Parathyroid adenoma (tissue), 2 donors: ENCODE data around the gene PLCL1.

ENCODE experiments used
- H2AFZ ChIP-seq: fragments of 300-600 bp; sonication (generic); one replicate; pipeline ENCODE4 v1.7.0; 2017; ENCODE audit warnings: antibody characterized with exemption, mild to moderate bottlenecking
- H3K27ac ChIP-seq: fragments of 300-600 bp; sonication (generic); one replicate; pipeline ENCODE4 v1.7.0; 2017
- H3K27me3 ChIP-seq: fragments of 300-600 bp; sonication (generic); one replicate; pipeline ENCODE4 v1.7.0; 2017; ENCODE audit warnings: low read length; ENCODE audit not compliant: control insufficient read depth, insufficient read depth
- H3K36me3 ChIP-seq: fragments of 300-600 bp; sonication (generic); one replicate; pipeline ENCODE4 v1.7.0; 2017; ENCODE audit warnings: low read length; ENCODE audit not compliant: control insufficient read depth, insufficient read depth
- H3K4me1 ChIP-seq: fragments of 300-600 bp; sonication (generic); one replicate; pipeline ENCODE4 v1.7.0; 2017; ENCODE audit warnings: control low read depth
- H3K4me2 ChIP-seq: fragments of 300-600 bp; sonication (generic); one replicate; pipeline ENCODE4 v1.7.0; 2017; ENCODE audit warnings: low read length
- H3K4me3 ChIP-seq: fragments of 300-600 bp; sonication (generic); one replicate; pipeline ENCODE4 v1.7.0; 2017; ENCODE audit warnings: low read depth, low read length
- H3K79me2 ChIP-seq: fragments of 300-600 bp; sonication (generic); one replicate; pipeline ENCODE4 v1.7.0; 2017; ENCODE audit warnings: control low read depth
- H3K9ac ChIP-seq: fragments of 300-600 bp; sonication (generic); one replicate; pipeline ENCODE4 v1.7.0; 2017; ENCODE audit warnings: mild to moderate bottlenecking
- H3K9me3 ChIP-seq: fragments of 300-600 bp; sonication (generic); one replicate; pipeline ENCODE4 v1.7.0; 2017; ENCODE audit warnings: low read length; ENCODE audit not compliant: control insufficient read depth
- TF ChIP-seq, protein P1 (sequence below): fragments of 300-600 bp; sonication (generic); IDR thresholded peaks from one replicate; pipeline ENCODE4 v1.7.0; 2017; ENCODE audit warnings: antibody characterized with exemption, mild to moderate bottlenecking
- donor health status: primary hyperparathyroidism.

PLCL1 gene

DNA sequence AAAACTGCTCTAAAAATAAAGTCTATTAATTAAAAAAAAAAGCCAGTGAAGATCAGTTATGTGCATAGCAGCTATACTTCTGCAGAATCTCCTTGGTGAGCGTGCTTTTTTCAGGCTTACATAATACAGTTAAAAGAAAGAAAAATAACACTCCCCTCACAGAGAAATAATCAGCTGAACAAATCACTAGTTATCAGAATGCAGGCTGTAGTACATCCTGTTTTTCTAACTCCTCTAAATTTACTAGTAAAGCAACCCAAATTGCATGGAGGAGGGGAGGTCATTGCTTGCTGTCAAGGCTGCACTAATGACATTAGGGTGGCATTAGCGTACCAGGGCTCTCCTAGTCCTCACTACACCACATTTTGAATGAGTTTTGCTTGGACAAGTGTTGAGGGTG, 192.2 kb downstream of the PLCL1 start:
- H3K4me2 ChIP-seq: no peak overlapping the region
- H3K27me3 ChIP-seq: no peaks in the 10 kb centered on the region
- no peak overlapping the region for H3K4me3 ChIP-seq
- peaks cover 30% of the 10 kb centered on the region for H3K4me1 ChIP-seq
- no peaks in the 10 kb centered on the region for H3K36me3 ChIP-seq
- H2AFZ ChIP-seq: no peak overlapping the region
- H3K9me3 ChIP-seq: no peaks in the 10 kb centered on the region
- H3K27ac ChIP-seq: no peak overlapping the region
- H3K79me2 ChIP-seq: peaks cover 24% of the 10 kb centered on the region
- TF ChIP-seq, protein P1, sequence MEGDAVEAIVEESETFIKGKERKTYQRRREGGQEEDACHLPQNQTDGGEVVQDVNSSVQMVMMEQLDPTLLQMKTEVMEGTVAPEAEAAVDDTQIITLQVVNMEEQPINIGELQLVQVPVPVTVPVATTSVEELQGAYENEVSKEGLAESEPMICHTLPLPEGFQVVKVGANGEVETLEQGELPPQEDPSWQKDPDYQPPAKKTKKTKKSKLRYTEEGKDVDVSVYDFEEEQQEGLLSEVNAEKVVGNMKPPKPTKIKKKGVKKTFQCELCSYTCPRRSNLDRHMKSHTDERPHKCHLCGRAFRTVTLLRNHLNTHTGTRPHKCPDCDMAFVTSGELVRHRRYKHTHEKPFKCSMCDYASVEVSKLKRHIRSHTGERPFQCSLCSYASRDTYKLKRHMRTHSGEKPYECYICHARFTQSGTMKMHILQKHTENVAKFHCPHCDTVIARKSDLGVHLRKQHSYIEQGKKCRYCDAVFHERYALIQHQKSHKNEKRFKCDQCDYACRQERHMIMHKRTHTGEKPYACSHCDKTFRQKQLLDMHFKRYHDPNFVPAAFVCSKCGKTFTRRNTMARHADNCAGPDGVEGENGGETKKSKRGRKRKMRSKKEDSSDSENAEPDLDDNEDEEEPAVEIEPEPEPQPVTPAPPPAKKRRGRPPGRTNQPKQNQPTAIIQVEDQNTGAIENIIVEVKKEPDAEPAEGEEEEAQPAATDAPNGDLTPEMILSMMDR: no peak
- H3K9ac ChIP-seq: no peak overlapping the region

DNA sequence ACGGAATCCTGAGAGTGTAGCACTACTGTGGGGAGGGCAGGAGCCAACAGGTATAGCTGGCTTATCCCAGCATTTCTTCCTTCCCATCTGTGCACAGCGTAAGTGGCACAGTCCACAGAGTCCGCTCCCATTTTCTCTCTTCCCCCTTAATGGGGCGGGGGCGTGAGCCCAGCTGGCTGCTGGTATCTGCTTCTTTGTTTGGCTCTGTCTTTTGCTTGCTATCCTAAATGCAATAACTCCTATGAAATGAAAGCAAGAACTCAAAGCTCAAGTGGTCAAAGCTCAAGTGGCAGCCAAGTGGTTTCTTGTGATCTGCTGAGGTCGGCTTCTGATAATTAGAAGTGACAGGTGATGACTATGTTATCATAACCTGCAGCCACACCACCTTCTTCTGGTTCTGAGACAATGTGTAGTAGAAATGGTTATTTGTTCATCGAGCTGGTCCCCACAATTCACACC, 192.7 kb downstream of the PLCL1 start:
- Histone ChIP-seq H3K9me3 (no peaks in the 10 kb centered on the region), H3K4me1 (peaks cover 28% of the 10 kb centered on the region), H2AFZ (no peak overlapping the region)

DNA sequence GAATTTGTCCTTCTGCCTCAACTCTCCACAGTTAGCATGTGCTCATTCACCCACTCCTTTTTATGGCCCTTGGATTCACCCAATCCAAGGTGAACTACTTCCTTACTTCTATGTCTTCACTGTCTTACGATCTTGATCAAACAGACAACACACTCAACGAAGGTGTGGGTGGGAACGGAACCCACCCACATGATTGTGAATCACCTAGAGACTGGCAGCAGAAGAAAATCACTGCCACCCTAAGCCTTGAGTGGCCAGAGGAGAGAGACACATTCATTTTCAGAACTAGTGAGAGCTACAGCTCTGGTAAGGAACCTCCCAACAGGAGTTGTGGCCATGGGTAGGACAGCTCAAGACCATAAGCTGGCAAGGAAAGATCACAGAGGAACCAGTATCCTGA, 194.3 kb downstream of the PLCL1 start:
- no peak overlapping the region for H3K4me2 ChIP-seq
- H3K9ac ChIP-seq: no peak overlapping the region
- no peak overlapping the region for H2AFZ ChIP-seq
- TF ChIP-seq, protein P1: no peak
- peaks cover 28% of the 10 kb centered on the region for H3K4me1 ChIP-seq
- H3K4me3 ChIP-seq: no peak overlapping the region
- H3K9me3 ChIP-seq: no peaks in the 10 kb centered on the region
- no peaks in the 10 kb centered on the region for H3K36me3 ChIP-seq
- peaks cover 12% of the 10 kb centered on the region for H3K79me2 ChIP-seq
- H3K27me3 ChIP-seq: no peaks in the 10 kb centered on the region
- no peak overlapping the region for H3K27ac ChIP-seq

More for the DNA sequence above, 192.7 kb downstream of the PLCL1 start:
- peaks cover 22% of the 10 kb centered on the region for H3K79me2 ChIP-seq
- TF ChIP-seq, protein P1: no peak
- no peak overlapping the region for H3K9ac ChIP-seq
- no peak overlapping the region for H3K27ac ChIP-seq
- H3K4me2 ChIP-seq: no peak overlapping the region
- H3K36me3 ChIP-seq: no peaks in the 10 kb centered on the region
- no peaks in the 10 kb centered on the region for H3K27me3 ChIP-seq
- no peak overlapping the region for H3K4me3 ChIP-seq

DNA sequence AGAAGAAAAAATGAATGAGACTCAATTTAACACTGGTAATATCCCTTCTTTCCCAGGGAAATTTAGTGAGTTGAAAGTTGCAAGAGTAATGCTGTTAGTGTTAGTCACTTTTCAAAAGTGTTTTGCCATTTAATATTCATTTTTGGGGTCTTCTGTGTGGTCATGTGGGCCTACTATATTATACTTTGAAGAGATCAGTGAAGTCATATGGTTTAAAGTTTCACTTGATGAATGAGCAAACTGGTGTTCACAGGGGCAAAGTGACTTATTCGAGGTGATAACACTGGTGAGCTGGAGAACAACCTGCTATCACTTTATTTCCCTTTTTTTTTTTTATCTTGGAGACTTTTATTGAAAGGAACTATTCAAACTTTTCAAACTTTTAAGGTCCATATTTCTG, 196.0 kb downstream of the PLCL1 start:
- TF ChIP-seq, protein P1: no peak
- Histone ChIP-seq H3K79me2 (peaks cover 11% of the 10 kb centered on the region), H2AFZ (no peak overlapping the region), H3K4me1 (peaks cover 18% of the 10 kb centered on the region), H3K27me3 (no peaks in the 10 kb centered on the region), H3K9ac (no peak overlapping the region), H3K4me3 (no peak overlapping the region), H3K36me3 (no peaks in the 10 kb centered on the region), H3K27ac (no peak overlapping the region), H3K4me2 (no peak overlapping the region), H3K9me3 (no peaks in the 10 kb centered on the region)

DNA sequence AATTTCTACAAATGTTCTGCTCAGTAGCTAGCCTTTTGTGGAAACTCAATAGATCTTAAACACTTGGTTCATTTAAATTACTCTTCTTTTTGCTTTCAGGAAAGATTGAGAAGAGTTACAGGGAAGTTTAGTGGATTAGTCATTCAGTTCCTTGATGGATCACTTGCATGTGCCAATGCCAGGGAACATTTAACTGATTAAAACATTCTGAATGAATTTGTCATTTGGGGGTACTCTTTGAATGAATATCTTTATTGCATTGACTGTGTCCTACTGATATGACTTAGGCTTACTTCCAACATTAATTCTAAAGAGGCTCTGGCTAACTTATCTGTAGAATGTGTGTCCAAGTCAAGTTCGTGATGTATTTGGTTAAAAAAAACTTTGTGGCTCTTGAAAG, 199.8 kb downstream of the PLCL1 start:
- Histone ChIP-seq H3K27ac (no peak overlapping the region), H3K4me3 (no peak overlapping the region), H3K36me3 (no peaks in the 10 kb centered on the region), H3K9me3 (no peaks in the 10 kb centered on the region), H3K4me1 (peaks cover 3% of the 10 kb centered on the region), H2AFZ (no peak overlapping the region), H3K9ac (no peak overlapping the region), H3K79me2 (no peaks in the 10 kb centered on the region), H3K4me2 (no peak overlapping the region), H3K27me3 (no peaks in the 10 kb centered on the region)
- TF ChIP-seq, protein P1: no peak
